Cardiac muscle cell (in vitro differentiated cells and primary cell): ENCODE measurements around the gene MRPL3. TPM values are rescaled to one million over a fixed set of nuclear protein-coding genes. Genes with fewer than 3 reads are reported as not detected.
"Not testable (repeated sequence)": the region's sequence is repeated elsewhere in the genome, so short reads cannot be mapped to it uniquely, and the experiment has no call there.

ENCODE experiments used
- DNase-seq, 2 donors: peaks; one replicate each; pipeline versions ENCODE4 v3.0.0 to v3.0.0-alpha.2; 2010 to 2017; ENCODE audit warnings: low read depth in 1 of 2, low spot score in 1 of 2
- H3K27ac ChIP-seq: fragments of 200-600 bp; sonication (generic); 2 replicates; pipeline ENCODE4 v1.5.1; 2016
- H3K27me3 ChIP-seq: fragments of 200-600 bp; sonication (generic); 2 replicates; pipeline ENCODE4 v1.6.0; 2016; ENCODE audit warnings: control low read depth
- H3K36me3 ChIP-seq: fragments of 200-600 bp; sonication (generic); 2 replicates; pipeline ENCODE4 v1.5.1; 2016; ENCODE audit warnings: control low read depth
- H3K4me1 ChIP-seq: fragments of 200-600 bp; sonication (generic); 2 replicates; pipeline ENCODE4 v1.8.1; 2017; ENCODE audit warnings: low read depth, mild to moderate bottlenecking, mixed run types
- H3K4me3 ChIP-seq: fragments of 200-600 bp; sonication (generic); 2 replicates; pipeline ENCODE4 v1.5.1; 2016; ENCODE audit warnings: mild to moderate bottlenecking
- H3K9me3 ChIP-seq: fragments of 200-600 bp; sonication (generic); 2 replicates; pipeline ENCODE4 v1.5.1; 2017; ENCODE audit warnings: low read depth, mild to moderate bottlenecking, control low read depth
- polyA plus RNA-seq: library from polyadenylated mRNA; unstranded; fragments of >200 nt; fragmentation: Nextera tagmentation; extraction: Ambion mirVana; gene quantifications from 2 replicates; pipeline ENCODE4 v1.2.1, GENCODE V29; 2016
- total RNA-seq: library from RNA; depleted of rRNA; stranded (reverse); fragments of >200 nt; gene quantifications from 2 replicates; pipeline ENCODE4 v1.2.3, GENCODE V29; 2016
- TF ChIP-seq, protein P1 (sequence below): IDR thresholded peaks from 2 replicates; pipeline ENCODE4 v1.5.1; 2012; ENCODE audit warnings: low read depth, mild to moderate bottlenecking, low read length

Gene MRPL3
- total and polyA plus RNA-seq, 2 experiments from 2014 or later = 74.4 to 92.8 TPM

DNA sequence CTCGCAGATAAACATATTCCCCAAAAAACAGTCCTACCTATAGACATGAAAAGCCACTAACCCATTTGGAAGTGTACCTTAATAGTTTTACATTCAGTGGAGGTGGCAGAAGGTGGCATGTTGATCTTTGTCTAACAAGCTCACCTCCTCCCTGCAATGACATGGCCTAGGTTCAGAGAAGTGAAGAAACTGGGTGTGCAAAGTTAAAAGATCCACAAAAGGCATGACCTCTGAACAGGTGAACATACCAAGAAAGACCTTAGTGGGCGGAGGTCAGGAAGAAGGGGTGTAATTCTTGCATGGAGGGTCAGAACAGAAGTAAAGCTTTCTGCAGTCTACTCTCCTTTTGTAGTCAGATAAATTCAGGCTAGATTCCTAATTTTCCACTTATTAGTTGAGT, 822 bp downstream of the MRPL3 start:
- DNase-seq = peak in 1 of 2 donors; percentile 1
- Histone ChIP-seq H3K4me1 (peaks cover 8% of the 10 kb centered on the region), H3K9me3 (no peaks in the 10 kb centered on the region), H3K36me3 (peaks cover 27% of the 10 kb centered on the region), H3K4me3 (peak overlapping the region; percentile 89), H3K27me3 (peaks cover 33% of the 10 kb centered on the region), H3K27ac (no peak overlapping the region)
- TF ChIP-seq, protein P1, sequence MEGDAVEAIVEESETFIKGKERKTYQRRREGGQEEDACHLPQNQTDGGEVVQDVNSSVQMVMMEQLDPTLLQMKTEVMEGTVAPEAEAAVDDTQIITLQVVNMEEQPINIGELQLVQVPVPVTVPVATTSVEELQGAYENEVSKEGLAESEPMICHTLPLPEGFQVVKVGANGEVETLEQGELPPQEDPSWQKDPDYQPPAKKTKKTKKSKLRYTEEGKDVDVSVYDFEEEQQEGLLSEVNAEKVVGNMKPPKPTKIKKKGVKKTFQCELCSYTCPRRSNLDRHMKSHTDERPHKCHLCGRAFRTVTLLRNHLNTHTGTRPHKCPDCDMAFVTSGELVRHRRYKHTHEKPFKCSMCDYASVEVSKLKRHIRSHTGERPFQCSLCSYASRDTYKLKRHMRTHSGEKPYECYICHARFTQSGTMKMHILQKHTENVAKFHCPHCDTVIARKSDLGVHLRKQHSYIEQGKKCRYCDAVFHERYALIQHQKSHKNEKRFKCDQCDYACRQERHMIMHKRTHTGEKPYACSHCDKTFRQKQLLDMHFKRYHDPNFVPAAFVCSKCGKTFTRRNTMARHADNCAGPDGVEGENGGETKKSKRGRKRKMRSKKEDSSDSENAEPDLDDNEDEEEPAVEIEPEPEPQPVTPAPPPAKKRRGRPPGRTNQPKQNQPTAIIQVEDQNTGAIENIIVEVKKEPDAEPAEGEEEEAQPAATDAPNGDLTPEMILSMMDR = no peak

DNA sequence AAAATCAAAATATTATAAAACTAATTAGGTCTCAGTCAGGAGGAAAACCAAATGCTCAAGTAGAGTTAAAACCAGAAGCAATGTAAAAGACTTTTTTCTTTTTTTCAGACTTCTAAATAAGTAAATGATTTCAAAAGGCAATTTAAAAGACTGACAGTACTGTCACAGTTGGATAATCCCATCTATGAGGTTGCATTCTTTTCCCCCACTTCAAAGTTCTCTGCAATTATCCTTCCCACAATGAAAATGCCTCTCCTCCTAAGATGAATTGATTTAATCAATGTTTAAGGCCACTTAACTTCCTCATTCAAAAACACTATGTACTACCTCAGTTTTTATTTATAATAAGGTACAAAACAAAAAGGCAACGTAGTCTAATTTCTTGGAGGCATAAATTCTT, 8.1 kb downstream of the MRPL3 start:
- DNase-seq = no peak
- peaks cover 51% of the 10 kb centered on the region for H3K36me3 ChIP-seq

DNA sequence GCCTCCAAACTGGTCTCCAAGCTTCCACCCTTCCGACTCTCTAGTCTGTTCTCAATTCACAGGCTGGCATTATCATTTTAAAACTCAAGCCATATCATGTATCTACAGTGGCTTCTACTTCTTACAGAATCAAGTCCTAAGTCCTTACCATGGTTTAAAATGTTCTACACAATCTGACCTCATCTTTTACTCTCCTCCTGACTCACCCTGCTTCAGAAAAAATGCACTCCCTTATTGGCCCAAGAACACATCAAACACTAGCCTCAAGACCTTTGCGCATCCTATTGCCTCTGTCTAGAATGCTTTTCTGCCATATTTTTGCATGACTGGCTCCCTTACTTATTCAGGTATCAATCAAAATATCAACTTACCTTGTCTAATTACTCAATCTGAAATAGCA, 11.0 kb downstream of the MRPL3 start:
- no peak for DNase-seq
- Histone ChIP-seq H3K27ac (no peak overlapping the region), H3K4me3 (no peak overlapping the region), H3K27me3 (no peaks in the 10 kb centered on the region), H3K4me1 (no peaks in the 10 kb centered on the region), H3K36me3 (peaks cover 44% of the 10 kb centered on the region), H3K9me3 (no peaks in the 10 kb centered on the region)
- TF ChIP-seq, protein P1 = no peak

More for the DNA sequence above, 8.1 kb downstream of the MRPL3 start:
- no peaks in the 10 kb centered on the region for H3K27me3 ChIP-seq
- H3K27ac ChIP-seq = no peak overlapping the region
- no peaks in the 10 kb centered on the region for H3K4me1 ChIP-seq
- TF ChIP-seq, protein P1 = no peak
- H3K4me3 ChIP-seq = no peak overlapping the region
- no peaks in the 10 kb centered on the region for H3K9me3 ChIP-seq

DNA sequence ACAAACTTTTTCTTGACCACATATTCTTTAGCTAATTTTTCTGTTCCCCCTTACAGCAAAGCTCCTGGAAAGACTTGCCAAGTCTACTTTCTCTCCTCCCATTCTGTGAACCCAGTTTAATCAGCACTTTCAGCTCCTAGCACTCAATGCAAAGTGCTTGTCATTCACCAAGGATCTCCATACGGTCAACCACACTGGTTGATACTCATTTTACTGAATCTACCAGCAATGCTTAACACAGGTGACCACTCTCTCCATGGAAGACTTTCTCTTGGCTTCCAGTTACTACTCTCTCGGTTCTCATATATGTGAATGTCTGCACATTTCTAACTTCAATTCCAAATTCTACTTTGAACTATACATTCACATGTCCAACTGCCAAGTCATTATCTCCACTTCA, 11.7 kb downstream of the MRPL3 start:
- H3K4me1 ChIP-seq = no peaks in the 10 kb centered on the region
- H3K27me3 ChIP-seq = no peaks in the 10 kb centered on the region
- H3K9me3 ChIP-seq = no peaks in the 10 kb centered on the region
- no peak overlapping the region for H3K27ac ChIP-seq
- no peak overlapping the region for H3K4me3 ChIP-seq
- TF ChIP-seq, protein P1 = no peak
- DNase-seq = no peak
- peaks cover 44% of the 10 kb centered on the region for H3K36me3 ChIP-seq

DNA sequence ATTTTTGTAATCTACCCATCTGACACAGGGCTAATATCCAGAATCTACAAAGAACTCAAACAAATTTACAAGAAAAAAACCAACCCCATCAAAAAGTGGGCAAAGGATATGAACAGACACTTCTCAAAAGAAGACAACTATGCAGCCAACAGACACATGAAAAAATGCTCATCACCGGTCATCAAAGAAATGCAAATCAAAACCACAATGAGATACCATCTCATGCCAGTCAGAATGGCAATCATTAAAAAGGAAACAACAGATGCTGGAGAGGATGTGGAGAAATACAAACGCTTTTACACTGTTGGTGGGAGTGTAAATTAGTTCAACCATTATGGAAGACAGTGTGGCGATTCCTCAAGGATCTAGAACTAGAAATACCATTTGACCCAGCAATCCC, 16.2 kb downstream of the MRPL3 start:
- not testable (repeated sequence) for DNase-seq, H3K4me3 ChIP-seq, H3K27ac ChIP-seq, H3K9me3 ChIP-seq, H3K4me1 ChIP-seq, H3K27me3 ChIP-seq
- peaks cover 26% of the 10 kb centered on the region for H3K36me3 ChIP-seq

DNA sequence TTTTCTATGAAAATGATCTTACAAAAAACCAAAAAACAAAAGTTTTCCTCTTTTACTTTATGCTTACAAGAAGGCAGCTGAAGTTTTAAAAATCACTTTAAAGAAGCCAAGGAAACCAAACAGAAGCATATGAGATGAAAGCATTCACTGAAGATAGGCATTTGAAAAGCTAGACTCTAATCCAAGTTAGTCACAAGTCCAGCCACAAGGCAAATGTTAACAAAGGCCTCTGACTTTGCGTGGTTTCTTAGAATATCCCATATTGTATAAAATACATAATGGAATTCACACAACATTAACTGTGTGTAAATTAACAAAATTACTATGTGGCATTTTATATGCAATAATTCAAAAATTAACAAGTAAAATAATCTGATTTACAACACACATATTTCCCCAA, 17.7 kb downstream of the MRPL3 start:
- H3K27me3 ChIP-seq = no peaks in the 10 kb centered on the region

More for the DNA sequence above, 17.7 kb downstream of the MRPL3 start:
- TF ChIP-seq, protein P1 = no peak
- Histone ChIP-seq H3K9me3 (no peaks in the 10 kb centered on the region), H3K4me1 (no peaks in the 10 kb centered on the region), H3K27ac (no peak overlapping the region), H3K36me3 (peaks cover 22% of the 10 kb centered on the region), H3K4me3 (no peak overlapping the region)
- DNase-seq = no peak
